SK-N-SH treated with all-trans-retinoic acid at 6 μM for 48 hours (cell line): ENCODE data around the gene MAML3.

ENCODE experiments used
- ATAC-seq: fragments of 200-7000 bp; cut with Tn5 transposase; 3 replicates; pipeline ENCODE4 v1.9.1; 2020; ENCODE audit warnings: mild to moderate bottlenecking, moderate library complexity
- BACH2 ChIP-seq: fragments of 250-450 bp; sonication (Bioruptor Pico); IDR thresholded peaks from 2 replicates; pipeline ENCODE4 v1.9.0; 2021; ENCODE audit warnings: mild to moderate bottlenecking, borderline replicate concordance
- CSDC2 ChIP-seq: fragments of 250-450 bp; sonication (Bioruptor Pico); IDR thresholded peaks from 2 replicates; pipeline ENCODE4 v1.5.0; 2020; ENCODE audit warnings: mild to moderate bottlenecking, moderate library complexity
- ESRRG ChIP-seq: fragments of 250-450 bp; sonication (Bioruptor Pico); IDR thresholded peaks from 2 replicates; pipeline ENCODE4 v1.6.1; 2021; ENCODE audit warnings: mild to moderate bottlenecking
- GLIS3 ChIP-seq: fragments of 250-450 bp; sonication (Bioruptor Pico); IDR thresholded peaks from 2 replicates; pipeline ENCODE4 v1.5.0; 2020; ENCODE audit warnings: mild to moderate bottlenecking, moderate library complexity
- ISL1 ChIP-seq: fragments of 250-450 bp; sonication (Bioruptor Pico); IDR thresholded peaks from 2 replicates; pipeline ENCODE4 v2.1.2; 2022; ENCODE audit warnings: mild to moderate bottlenecking, moderate library complexity
- PPARA ChIP-seq: fragments of 250-450 bp; sonication (Bioruptor Pico); IDR thresholded peaks from 2 replicates; pipeline ENCODE4 v1.5.0; 2020; ENCODE audit warnings: mild to moderate bottlenecking, borderline replicate concordance
- RARB ChIP-seq: fragments of 250-450 bp; sonication (Bioruptor Pico); IDR thresholded peaks from 2 replicates; pipeline ENCODE4 v1.8.0; 2021; ENCODE audit warnings: mild to moderate bottlenecking, moderate library complexity
- SNAI2 ChIP-seq: fragments of 250-450 bp; sonication (Bioruptor Pico); IDR thresholded peaks from 2 replicates; pipeline ENCODE4 v1.5.0; 2020; ENCODE audit warnings: mild to moderate bottlenecking, moderate library complexity
- TCF4 ChIP-seq: fragments of 250-450 bp; sonication (Bioruptor Pico); IDR thresholded peaks from 2 replicates; pipeline ENCODE4 v1.8.0; 2021; ENCODE audit warnings: mild to moderate bottlenecking, moderate library complexity, borderline replicate concordance
- TOX ChIP-seq: fragments of 250-450 bp; sonication (Bioruptor Pico); IDR thresholded peaks from 2 replicates; pipeline ENCODE4 v1.8.0; 2021; ENCODE audit warnings: mild to moderate bottlenecking, moderate library complexity, borderline replicate concordance
- ZC3H10 ChIP-seq: fragments of 250-450 bp; sonication (Bioruptor Pico); IDR thresholded peaks from 2 replicates; pipeline ENCODE4 v1.5.1; 2021; ENCODE audit warnings: mild to moderate bottlenecking, moderate library complexity
- ZFP3 ChIP-seq: fragments of 250-450 bp; sonication (Bioruptor Pico); IDR thresholded peaks from 2 replicates; pipeline ENCODE4 v1.5.0; 2020; ENCODE audit warnings: mild to moderate bottlenecking, moderate library complexity
- ZFP30 ChIP-seq: fragments of 450-650 bp; formaldehyde crosslinking; IDR thresholded peaks from 2 replicates; pipeline ENCODE4 v1.5.0; 2022; ENCODE audit warnings: mild to moderate bottlenecking, moderate library complexity
- ZNF565 ChIP-seq: fragments of 450-650 bp; formaldehyde crosslinking; conservative IDR thresholded peaks from 2 replicates; pipeline ENCODE4 v1.5.0; 2020; ENCODE audit warnings: low read depth, mild to moderate bottlenecking, moderate library complexity
- ZNF70 ChIP-seq: fragments of 450-650 bp; formaldehyde crosslinking; IDR thresholded peaks from 2 replicates; pipeline ENCODE4 v1.5.0; 2020; ENCODE audit warnings: mild to moderate bottlenecking, moderate library complexity
- ZNF8 ChIP-seq: fragments of 450-650 bp; formaldehyde crosslinking; IDR thresholded peaks from 2 replicates; pipeline ENCODE4 v1.5.0; 2020; ENCODE audit warnings: mild to moderate bottlenecking, moderate library complexity
- TF ChIP-seq, protein P1 (sequence below): fragments of 250-450 bp; sonication (Bioruptor Pico); IDR thresholded peaks from 2 replicates; pipeline ENCODE4 v1.5.1; 2020; ENCODE audit warnings: low read depth, mild to moderate bottlenecking, moderate library complexity
- TF ChIP-seq, protein P2 (sequence below): fragments of 250-450 bp; sonication (Bioruptor Pico); IDR thresholded peaks from 2 replicates; pipeline ENCODE4 v1.5.1; 2021; ENCODE audit warnings: mild to moderate bottlenecking, moderate library complexity
- TF ChIP-seq, protein P3 (sequence below): fragments of 250-450 bp; sonication (Bioruptor Pico); IDR thresholded peaks from 2 replicates; pipeline ENCODE4 v1.8.0; 2020; ENCODE audit warnings: mild to moderate bottlenecking, moderate library complexity, borderline replicate concordance
- TF ChIP-seq, protein P4 (sequence below): fragments of 250-450 bp; sonication (Bioruptor Pico); IDR thresholded peaks from 2 replicates; pipeline ENCODE4 v1.8.0; 2021; ENCODE audit warnings: low read depth, mild to moderate bottlenecking, moderate library complexity, borderline replicate concordance
- TF ChIP-seq, protein P5 (sequence below): fragments of 250-450 bp; sonication (Bioruptor Pico); IDR thresholded peaks from 2 replicates; pipeline ENCODE4 v1.5.0; 2020; ENCODE audit warnings: mild to moderate bottlenecking, moderate library complexity

Gene MAML3

DNA sequence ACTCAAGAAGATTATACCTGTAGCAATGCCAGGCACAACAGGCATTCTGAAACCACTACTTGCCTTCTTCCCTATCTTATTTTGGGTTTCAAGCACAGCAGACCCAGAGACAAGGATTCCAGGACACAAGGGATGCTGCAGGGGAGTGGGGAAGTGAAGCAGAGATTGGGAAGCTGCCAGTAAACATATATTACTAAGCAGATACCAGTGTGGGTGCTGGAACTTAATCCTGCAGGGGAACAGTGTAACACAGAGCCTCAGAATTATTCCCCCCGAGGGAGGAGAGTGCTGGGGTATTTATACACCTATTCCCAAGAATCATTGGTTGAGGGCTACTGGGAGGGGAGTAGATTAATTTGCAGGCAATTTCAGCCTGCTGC, 33.3 kb upstream of the MAML3 start:
- peak; percentile 43 for ATAC-seq
- TF ChIP-seq TCF4 (CRISPR knock-in tag) (no peak), ZNF565 (CRISPR knock-in tag) (no peak), ISL1 (CRISPR knock-in tag) (no peak), BACH2 (CRISPR knock-in tag) (no peak), ZNF8 (CRISPR knock-in tag) (no peak)
- TF ChIP-seq, protein P1, sequence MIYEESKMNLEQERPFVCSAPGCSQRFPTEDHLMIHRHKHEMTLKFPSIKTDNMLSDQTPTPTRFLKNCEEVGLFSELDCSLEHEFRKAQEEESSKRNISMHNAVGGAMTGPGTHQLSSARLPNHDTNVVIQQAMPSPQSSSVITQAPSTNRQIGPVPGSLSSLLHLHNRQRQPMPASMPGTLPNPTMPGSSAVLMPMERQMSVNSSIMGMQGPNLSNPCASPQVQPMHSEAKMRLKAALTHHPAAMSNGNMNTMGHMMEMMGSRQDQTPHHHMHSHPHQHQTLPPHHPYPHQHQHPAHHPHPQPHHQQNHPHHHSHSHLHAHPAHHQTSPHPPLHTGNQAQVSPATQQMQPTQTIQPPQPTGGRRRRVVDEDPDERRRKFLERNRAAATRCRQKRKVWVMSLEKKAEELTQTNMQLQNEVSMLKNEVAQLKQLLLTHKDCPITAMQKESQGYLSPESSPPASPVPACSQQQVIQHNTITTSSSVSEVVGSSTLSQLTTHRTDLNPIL = no peak

DNA sequence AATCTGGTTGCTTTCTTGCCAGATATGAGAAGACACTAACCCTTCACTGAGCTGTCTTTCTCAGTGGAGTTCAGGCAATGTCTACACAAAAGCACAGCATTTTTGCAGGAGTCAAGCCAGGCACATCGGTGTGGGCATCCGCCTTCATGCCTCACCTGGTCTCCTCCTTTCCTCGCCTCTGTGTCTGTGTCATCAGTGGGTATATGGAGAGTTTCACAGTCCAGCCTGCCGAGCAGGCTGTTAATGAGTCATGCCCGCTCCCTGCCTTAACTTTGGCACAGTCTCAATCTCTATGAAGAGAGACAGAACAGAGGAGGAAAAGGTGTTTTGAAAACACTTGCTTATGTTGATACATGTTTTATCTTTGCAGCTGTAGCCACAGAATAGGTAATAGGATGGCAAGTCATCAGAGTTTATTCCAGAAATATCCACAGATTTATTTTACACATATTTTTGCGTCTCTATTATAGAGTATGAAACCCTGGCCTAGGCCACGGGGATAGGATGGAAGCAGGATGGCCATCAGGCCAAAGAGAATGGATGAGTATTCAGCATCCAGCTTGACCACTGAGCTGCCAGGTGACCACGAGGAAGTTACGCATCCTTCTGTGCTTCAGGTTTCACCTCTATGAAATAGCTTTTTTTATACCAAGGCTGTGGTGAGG, 32.8 kb upstream of the MAML3 start:
- peak; percentile 90 for ATAC-seq
- TF ChIP-seq, protein P1 = no peak
- TF ChIP-seq PPARA (CRISPR knock-in tag) = no peak
- no peak for TF ChIP-seq ZNF70 (CRISPR knock-in tag)
- no peak for TF ChIP-seq GLIS3 (CRISPR knock-in tag)
- TF ChIP-seq TCF4 (CRISPR knock-in tag) = no peak
- TF ChIP-seq ZFP3 (CRISPR knock-in tag) = no peak
- TF ChIP-seq ISL1 (CRISPR knock-in tag) = no peak

DNA sequence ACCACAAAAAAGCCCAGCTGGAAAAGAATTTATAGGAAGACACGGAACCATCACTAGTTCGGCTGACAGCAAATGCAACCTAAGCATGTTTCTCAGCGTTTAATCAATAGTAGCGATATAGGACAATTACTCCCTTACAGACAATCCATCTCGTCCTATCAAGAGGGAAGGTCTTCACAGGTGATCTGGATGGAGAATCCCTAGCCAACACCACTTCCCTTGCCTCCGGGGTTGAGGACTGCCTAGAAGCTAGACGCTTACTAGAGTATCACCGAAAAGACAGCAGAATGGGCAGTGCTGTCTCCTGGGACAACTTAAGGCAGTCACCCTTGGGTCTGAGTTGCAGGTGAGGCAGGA, 32.1 kb upstream of the MAML3 start:
- peak; percentile 17; the same call in 2 of the 3 replicates for ATAC-seq
- TF ChIP-seq RARB (CRISPR knock-in tag) (no peak), TCF4 (CRISPR knock-in tag) (no peak), ZNF565 (CRISPR knock-in tag) (no peak), TOX (no peak), ZNF70 (CRISPR knock-in tag) (no peak), ZC3H10 (CRISPR knock-in tag) (no peak), CSDC2 (no peak), ZNF8 (CRISPR knock-in tag) (no peak), PPARA (CRISPR knock-in tag) (no peak)
- TF ChIP-seq, protein P2, sequence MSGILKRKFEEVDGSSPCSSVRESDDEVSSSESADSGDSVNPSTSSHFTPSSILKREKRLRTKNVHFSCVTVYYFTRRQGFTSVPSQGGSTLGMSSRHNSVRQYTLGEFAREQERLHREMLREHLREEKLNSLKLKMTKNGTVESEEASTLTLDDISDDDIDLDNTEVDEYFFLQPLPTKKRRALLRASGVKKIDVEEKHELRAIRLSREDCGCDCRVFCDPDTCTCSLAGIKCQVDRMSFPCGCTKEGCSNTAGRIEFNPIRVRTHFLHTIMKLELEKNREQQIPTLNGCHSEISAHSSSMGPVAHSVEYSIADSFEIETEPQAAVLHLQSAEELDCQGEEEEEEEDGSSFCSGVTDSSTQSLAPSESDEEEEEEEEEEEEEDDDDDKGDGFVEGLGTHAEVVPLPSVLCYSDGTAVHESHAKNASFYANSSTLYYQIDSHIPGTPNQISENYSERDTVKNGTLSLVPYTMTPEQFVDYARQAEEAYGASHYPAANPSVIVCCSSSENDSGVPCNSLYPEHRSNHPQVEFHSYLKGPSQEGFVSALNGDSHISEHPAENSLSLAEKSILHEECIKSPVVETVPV (CRISPR knock-in tag) = no peak
- TF ChIP-seq, protein P3, sequence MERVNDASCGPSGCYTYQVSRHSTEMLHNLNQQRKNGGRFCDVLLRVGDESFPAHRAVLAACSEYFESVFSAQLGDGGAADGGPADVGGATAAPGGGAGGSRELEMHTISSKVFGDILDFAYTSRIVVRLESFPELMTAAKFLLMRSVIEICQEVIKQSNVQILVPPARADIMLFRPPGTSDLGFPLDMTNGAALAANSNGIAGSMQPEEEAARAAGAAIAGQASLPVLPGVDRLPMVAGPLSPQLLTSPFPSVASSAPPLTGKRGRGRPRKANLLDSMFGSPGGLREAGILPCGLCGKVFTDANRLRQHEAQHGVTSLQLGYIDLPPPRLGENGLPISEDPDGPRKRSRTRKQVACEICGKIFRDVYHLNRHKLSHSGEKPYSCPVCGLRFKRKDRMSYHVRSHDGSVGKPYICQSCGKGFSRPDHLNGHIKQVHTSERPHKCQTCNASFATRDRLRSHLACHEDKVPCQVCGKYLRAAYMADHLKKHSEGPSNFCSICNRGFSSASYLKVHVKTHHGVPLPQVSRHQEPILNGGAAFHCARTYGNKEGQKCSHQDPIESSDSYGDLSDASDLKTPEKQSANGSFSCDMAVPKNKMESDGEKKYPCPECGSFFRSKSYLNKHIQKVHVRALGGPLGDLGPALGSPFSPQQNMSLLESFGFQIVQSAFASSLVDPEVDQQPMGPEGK (CRISPR knock-in tag) = no peak
- TF ChIP-seq, protein P4, sequence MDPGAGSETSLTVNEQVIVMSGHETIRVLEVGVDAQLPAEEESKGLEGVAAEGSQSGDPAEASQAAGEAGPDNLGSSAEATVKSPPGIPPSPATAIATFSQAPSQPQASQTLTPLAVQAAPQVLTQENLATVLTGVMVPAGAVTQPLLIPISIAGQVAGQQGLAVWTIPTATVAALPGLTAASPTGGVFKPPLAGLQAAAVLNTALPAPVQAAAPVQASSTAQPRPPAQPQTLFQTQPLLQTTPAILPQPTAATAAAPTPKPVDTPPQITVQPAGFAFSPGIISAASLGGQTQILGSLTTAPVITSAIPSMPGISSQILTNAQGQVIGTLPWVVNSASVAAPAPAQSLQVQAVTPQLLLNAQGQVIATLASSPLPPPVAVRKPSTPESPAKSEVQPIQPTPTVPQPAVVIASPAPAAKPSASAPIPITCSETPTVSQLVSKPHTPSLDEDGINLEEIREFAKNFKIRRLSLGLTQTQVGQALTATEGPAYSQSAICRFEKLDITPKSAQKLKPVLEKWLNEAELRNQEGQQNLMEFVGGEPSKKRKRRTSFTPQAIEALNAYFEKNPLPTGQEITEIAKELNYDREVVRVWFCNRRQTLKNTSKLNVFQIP (CRISPR knock-in tag) = no peak

DNA sequence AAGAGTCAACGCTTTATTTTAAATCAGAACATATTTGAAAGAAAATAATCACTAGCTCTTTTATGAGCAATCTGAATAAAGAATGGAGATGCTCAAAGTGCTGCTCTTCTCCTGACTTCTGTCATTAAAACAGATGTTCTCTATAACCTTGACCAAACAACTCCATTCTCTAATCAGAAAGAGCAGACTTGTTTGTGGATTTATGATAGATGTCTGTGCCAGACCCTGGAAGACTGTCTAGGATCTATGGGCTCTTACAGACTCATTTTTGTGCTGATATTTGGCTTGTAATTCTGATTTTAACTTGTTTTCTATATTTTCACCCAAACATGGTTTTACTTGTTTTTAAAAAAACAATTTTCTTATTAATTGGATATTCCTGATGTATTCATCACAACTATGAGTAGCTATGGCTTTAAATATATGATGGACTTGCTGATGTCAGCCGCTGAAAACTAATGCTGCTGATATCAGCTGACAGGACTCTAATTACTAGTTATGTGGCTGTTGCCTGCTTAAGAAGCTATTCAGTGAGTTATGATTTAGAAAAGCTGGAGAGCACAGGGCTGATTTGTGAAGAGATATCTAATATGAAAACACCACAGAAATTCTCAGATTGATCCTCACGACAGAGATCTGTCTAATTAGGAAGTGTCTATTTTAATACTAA, 31.6 kb upstream of the MAML3 start:
- no peak for ATAC-seq
- TF ChIP-seq ISL1 (CRISPR knock-in tag) (no peak), RARB (CRISPR knock-in tag) (no peak), TCF4 (CRISPR knock-in tag) (no peak), ZC3H10 (CRISPR knock-in tag) (no peak), ZNF70 (CRISPR knock-in tag) (no peak), ESRRG (CRISPR knock-in tag) (no peak), GLIS3 (CRISPR knock-in tag) (no peak), SNAI2 (CRISPR knock-in tag) (no peak), ZNF8 (CRISPR knock-in tag) (no peak), ZNF565 (CRISPR knock-in tag) (no peak), ZFP30 (no peak)
- TF ChIP-seq, protein P2 (CRISPR knock-in tag) = no peak
- TF ChIP-seq, protein P5, sequence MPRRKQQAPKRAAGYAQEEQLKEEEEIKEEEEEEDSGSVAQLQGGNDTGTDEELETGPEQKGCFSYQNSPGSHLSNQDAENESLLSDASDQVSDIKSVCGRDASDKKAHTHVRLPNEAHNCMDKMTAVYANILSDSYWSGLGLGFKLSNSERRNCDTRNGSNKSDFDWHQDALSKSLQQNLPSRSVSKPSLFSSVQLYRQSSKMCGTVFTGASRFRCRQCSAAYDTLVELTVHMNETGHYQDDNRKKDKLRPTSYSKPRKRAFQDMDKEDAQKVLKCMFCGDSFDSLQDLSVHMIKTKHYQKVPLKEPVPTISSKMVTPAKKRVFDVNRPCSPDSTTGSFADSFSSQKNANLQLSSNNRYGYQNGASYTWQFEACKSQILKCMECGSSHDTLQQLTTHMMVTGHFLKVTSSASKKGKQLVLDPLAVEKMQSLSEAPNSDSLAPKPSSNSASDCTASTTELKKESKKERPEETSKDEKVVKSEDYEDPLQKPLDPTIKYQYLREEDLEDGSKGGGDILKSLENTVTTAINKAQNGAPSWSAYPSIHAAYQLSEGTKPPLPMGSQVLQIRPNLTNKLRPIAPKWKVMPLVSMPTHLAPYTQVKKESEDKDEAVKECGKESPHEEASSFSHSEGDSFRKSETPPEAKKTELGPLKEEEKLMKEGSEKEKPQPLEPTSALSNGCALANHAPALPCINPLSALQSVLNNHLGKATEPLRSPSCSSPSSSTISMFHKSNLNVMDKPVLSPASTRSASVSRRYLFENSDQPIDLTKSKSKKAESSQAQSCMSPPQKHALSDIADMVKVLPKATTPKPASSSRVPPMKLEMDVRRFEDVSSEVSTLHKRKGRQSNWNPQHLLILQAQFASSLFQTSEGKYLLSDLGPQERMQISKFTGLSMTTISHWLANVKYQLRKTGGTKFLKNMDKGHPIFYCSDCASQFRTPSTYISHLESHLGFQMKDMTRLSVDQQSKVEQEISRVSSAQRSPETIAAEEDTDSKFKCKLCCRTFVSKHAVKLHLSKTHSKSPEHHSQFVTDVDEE (CRISPR knock-in tag) = no peak
